HepG2 (cell line): ENCODE data around the gene VAMP8. TPM values are rescaled to one million over a fixed set of nuclear protein-coding genes. Genes with fewer than 3 reads are reported as not detected.
A peak's percentile ranks its signal among the peaks of the same experiment; 100 is the strongest.

Source experiments
- ESRRA ChIP-seq: sonication (generic); formaldehyde crosslinking; IDR thresholded peaks from 2 replicates; pipeline ENCODE4 v1.5.1; 2020; ENCODE audit warnings: mild to moderate bottlenecking, low read depth, missing genetic modification reagents
- ETV6 ChIP-seq: sonication (generic); formaldehyde crosslinking; conservative IDR thresholded peaks from 2 replicates; pipeline ENCODE4 v1.4.0; 2020; ENCODE audit warnings: missing genetic modification reagents
- HHEX ChIP-seq: IDR thresholded peaks from 2 replicates; pipeline ENCODE4 v1.6.1; 2016; ENCODE audit warnings: control low read depth
- IKZF1 ChIP-seq: fragments of 450-650 bp; IDR thresholded peaks from 2 replicates; pipeline ENCODE4 v1.7.1; 2016
- NCOR1 ChIP-seq: fragments of 200-600 bp; sonication (generic); IDR thresholded peaks from 2 replicates; pipeline ENCODE4 v1.7.0; 2017; ENCODE audit warnings: antibody characterized with exemption, low read length, borderline replicate concordance
- SAP130 ChIP-seq: IDR thresholded peaks from 2 replicates; pipeline ENCODE4 v1.6.1; 2016; ENCODE audit warnings: low read depth
- SCMH1 ChIP-seq: sonication (generic); formaldehyde crosslinking; IDR thresholded peaks from 2 replicates; pipeline ENCODE4 v1.9.0; 2021; ENCODE audit warnings: missing genetic modification reagents, mild to moderate bottlenecking, borderline replicate concordance
- SYNCRIP ChIP-seq: fragments of 200-400 bp; formaldehyde crosslinking; IDR thresholded peaks from 2 replicates; pipeline ENCODE4 v1.6.1; 2018; ENCODE audit warnings: mild to moderate bottlenecking, low read depth, low read length; ENCODE audit not compliant: insufficient read depth
- ZNF33A ChIP-seq: sonication (generic); formaldehyde crosslinking; IDR thresholded peaks from 2 replicates; pipeline ENCODE4 v1.5.1; 2020; ENCODE audit warnings: missing genetic modification reagents, mild to moderate bottlenecking, moderate library complexity, borderline replicate concordance
- ZNF34 ChIP-seq: sonication (generic); formaldehyde crosslinking; IDR thresholded peaks from 2 replicates; pipeline ENCODE4 v1.4.0; 2020; ENCODE audit warnings: mild to moderate bottlenecking, missing genetic modification reagents, borderline replicate concordance
- ZNF543 ChIP-seq: sonication (generic); formaldehyde crosslinking; IDR thresholded peaks from 2 replicates; pipeline ENCODE4 v1.4.0; 2020; ENCODE audit warnings: mild to moderate bottlenecking, missing genetic modification reagents
- ZNF556 ChIP-seq: sonication (generic); formaldehyde crosslinking; IDR thresholded peaks from 2 replicates; pipeline ENCODE4 v1.4.0; 2020; ENCODE audit warnings: mild to moderate bottlenecking, missing genetic modification reagents, borderline replicate concordance
- ZNF841 ChIP-seq: sonication (generic); formaldehyde crosslinking; IDR thresholded peaks from 2 replicates; pipeline ENCODE4 v1.8.1; 2023; ENCODE audit warnings: missing genetic modification reagents, borderline replicate concordance
- polyA plus RNA-seq, 8 experiments: library from polyadenylated mRNA; depleted of rRNA in 3 of 8; stranded (reverse) in 7 of 8; unstranded in 1 of 8; fragments of >200 nt; fragmentation: Illumina TruSeq in 4 of 8; extraction: Trizol in 4 of 8; gene quantifications; 2 replicates each; pipeline versions ENCODE4 v1.2.1 to v1.2.3, GENCODE V29; 2011 to 2016; ENCODE audit warnings: low read depth in 4 of 8, missing spikeins in 1 of 8, mixed read lengths in 1 of 8; ENCODE audit not compliant: insufficient read depth in 1 of 8
- total RNA-seq, 5 experiments: library from RNA; depleted of rRNA; stranded (reverse); fragments of >200 nt; fragmentation: Illumina TruSeq; extraction: Trizol; gene quantifications; 2 replicates each; pipeline ENCODE4 v1.2.3, GENCODE V29; 2016; ENCODE audit warnings: low read depth in 1 of 5
- TF ChIP-seq, protein P1 (sequence below): sonication (generic); formaldehyde crosslinking; IDR thresholded peaks from 2 replicates; pipeline ENCODE4 v1.4.0; 2020; ENCODE audit warnings: missing genetic modification reagents
- TF ChIP-seq, protein P2 (sequence below): sonication (generic); formaldehyde crosslinking; IDR thresholded peaks from 2 replicates; pipeline ENCODE4 v1.8.1; 2023; ENCODE audit warnings: mild to moderate bottlenecking, missing genetic modification reagents
- TF ChIP-seq, protein P3 (sequence below): sonication (generic); formaldehyde crosslinking; IDR thresholded peaks from 2 replicates; pipeline ENCODE4 v1.9.0; 2021; ENCODE audit warnings: missing genetic modification reagents, borderline replicate concordance
- TF ChIP-seq, protein P4 (sequence below): fragments of 450-650 bp; IDR thresholded peaks from 2 replicates; pipeline ENCODE4 v1.6.1; 2017
- TF ChIP-seq, protein P5 (sequence below): sonication (generic); formaldehyde crosslinking; IDR thresholded peaks from 2 replicates; pipeline ENCODE4 v1.8.0; 2022; ENCODE audit warnings: missing genetic modification reagents, mild to moderate bottlenecking, inconsistent platforms, borderline replicate concordance

Gene VAMP8
- total and polyA plus RNA-seq, 2 of the 13 experiments (the other 11 are each of a cell fraction or from before 2014, with no cell fraction given) = 83.3 to 157 TPM

DNA sequence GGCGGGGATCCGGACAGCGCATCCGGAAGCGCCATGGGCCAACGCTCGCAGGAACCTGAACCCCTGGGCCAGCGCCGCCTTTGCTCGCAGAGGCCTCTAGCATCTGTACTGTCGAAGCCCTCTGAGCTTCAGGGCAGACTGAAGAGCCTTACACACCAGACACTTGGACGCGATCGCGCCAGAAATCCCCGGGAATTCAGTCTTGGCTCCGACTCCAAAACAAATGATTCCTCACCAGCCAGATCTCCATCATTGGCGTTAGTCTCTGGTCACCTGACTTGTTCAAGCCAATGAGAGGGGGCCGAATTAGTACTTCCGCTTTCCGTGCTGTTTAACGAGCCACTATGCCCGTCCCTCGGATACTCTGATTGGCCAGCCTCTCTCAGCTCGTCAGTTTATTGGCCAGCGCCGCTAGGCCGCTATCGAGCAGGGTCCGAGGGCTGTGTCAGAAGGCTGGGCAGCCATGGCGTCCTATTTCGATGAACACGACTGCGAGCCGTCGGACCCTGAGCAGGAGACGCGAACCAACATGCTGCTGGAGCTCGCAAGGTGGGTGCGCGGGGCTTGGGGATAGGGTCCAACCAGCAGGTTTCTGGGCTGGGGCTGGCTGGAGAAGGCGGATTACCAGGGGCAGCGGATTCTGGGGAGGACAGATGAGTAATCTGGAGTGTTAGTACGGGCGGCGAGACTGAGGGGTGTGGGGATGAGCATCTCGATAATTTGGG lies 18.1 kb downstream of the VAMP8 start, which contains the start of gene RNF181 (continued):
- TF ChIP-seq, protein P1, sequence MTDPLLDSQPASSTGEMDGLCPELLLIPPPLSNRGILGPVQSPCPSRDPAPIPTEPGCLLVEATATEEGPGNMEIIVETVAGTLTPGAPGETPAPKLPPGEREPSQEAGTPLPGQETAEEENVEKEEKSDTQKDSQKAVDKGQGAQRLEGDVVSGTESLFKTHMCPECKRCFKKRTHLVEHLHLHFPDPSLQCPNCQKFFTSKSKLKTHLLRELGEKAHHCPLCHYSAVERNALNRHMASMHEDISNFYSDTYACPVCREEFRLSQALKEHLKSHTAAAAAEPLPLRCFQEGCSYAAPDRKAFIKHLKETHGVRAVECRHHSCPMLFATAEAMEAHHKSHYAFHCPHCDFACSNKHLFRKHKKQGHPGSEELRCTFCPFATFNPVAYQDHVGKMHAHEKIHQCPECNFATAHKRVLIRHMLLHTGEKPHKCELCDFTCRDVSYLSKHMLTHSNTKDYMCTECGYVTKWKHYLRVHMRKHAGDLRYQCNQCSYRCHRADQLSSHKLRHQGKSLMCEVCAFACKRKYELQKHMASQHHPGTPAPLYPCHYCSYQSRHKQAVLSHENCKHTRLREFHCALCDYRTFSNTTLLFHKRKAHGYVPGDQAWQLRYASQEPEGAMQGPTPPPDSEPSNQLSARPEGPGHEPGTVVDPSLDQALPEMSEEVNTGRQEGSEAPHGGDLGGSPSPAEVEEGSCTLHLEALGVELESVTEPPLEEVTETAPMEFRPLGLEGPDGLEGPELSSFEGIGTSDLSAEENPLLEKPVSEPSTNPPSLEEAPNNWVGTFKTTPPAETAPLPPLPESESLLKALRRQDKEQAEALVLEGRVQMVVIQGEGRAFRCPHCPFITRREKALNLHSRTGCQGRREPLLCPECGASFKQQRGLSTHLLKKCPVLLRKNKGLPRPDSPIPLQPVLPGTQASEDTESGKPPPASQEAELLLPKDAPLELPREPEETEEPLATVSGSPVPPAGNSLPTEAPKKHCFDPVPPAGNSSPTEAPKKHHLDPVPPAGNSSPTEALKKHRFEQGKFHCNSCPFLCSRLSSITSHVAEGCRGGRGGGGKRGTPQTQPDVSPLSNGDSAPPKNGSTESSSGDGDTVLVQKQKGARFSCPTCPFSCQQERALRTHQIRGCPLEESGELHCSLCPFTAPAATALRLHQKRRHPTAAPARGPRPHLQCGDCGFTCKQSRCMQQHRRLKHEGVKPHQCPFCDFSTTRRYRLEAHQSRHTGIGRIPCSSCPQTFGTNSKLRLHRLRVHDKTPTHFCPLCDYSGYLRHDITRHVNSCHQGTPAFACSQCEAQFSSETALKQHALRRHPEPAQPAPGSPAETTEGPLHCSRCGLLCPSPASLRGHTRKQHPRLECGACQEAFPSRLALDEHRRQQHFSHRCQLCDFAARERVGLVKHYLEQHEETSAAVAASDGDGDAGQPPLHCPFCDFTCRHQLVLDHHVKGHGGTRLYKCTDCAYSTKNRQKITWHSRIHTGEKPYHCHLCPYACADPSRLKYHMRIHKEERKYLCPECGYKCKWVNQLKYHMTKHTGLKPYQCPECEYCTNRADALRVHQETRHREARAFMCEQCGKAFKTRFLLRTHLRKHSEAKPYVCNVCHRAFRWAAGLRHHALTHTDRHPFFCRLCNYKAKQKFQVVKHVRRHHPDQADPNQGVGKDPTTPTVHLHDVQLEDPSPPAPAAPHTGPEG (CRISPR knock-in tag) = peak; percentile 90; the same call in 1 of the 2 replicates
- TF ChIP-seq ESRRA (CRISPR knock-in tag) = peak; percentile 59; the same call in 1 of the 2 replicates
- TF ChIP-seq ZNF34 (CRISPR knock-in tag) = no peak; the same call in 1 of the 2 replicates
- no peak for TF ChIP-seq NCOR1
- TF ChIP-seq ETV6 (CRISPR knock-in tag) = no peak
- TF ChIP-seq, protein P2, sequence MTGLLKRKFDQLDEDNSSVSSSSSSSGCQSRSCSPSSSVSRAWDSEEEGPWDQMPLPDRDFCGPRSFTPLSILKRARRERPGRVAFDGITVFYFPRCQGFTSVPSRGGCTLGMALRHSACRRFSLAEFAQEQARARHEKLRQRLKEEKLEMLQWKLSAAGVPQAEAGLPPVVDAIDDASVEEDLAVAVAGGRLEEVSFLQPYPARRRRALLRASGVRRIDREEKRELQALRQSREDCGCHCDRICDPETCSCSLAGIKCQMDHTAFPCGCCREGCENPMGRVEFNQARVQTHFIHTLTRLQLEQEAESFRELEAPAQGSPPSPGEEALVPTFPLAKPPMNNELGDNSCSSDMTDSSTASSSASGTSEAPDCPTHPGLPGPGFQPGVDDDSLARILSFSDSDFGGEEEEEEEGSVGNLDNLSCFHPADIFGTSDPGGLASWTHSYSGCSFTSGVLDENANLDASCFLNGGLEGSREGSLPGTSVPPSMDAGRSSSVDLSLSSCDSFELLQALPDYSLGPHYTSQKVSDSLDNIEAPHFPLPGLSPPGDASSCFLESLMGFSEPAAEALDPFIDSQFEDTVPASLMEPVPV = peak; percentile 76
- no peak for TF ChIP-seq IKZF1
- TF ChIP-seq, protein P3, sequence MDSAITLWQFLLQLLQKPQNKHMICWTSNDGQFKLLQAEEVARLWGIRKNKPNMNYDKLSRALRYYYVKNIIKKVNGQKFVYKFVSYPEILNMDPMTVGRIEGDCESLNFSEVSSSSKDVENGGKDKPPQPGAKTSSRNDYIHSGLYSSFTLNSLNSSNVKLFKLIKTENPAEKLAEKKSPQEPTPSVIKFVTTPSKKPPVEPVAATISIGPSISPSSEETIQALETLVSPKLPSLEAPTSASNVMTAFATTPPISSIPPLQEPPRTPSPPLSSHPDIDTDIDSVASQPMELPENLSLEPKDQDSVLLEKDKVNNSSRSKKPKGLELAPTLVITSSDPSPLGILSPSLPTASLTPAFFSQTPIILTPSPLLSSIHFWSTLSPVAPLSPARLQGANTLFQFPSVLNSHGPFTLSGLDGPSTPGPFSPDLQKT (CRISPR knock-in tag) = no peak
- 0 out of 2 replicates have a peak, but pooled peaks have one; percentile 52 for TF ChIP-seq ZNF556 (CRISPR knock-in tag)
- TF ChIP-seq, protein P4, sequence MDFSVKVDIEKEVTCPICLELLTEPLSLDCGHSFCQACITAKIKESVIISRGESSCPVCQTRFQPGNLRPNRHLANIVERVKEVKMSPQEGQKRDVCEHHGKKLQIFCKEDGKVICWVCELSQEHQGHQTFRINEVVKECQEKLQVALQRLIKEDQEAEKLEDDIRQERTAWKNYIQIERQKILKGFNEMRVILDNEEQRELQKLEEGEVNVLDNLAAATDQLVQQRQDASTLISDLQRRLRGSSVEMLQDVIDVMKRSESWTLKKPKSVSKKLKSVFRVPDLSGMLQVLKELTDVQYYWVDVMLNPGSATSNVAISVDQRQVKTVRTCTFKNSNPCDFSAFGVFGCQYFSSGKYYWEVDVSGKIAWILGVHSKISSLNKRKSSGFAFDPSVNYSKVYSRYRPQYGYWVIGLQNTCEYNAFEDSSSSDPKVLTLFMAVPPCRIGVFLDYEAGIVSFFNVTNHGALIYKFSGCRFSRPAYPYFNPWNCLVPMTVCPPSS = no peak
- no peak for TF ChIP-seq SYNCRIP
- TF ChIP-seq HHEX (CRISPR knock-in tag) = no peak
- no peak for TF ChIP-seq ZNF33A
- TF ChIP-seq SCMH1 (CRISPR knock-in tag) = no peak
- TF ChIP-seq SAP130 (CRISPR knock-in tag) = peak; percentile 97
- TF ChIP-seq, protein P5, sequence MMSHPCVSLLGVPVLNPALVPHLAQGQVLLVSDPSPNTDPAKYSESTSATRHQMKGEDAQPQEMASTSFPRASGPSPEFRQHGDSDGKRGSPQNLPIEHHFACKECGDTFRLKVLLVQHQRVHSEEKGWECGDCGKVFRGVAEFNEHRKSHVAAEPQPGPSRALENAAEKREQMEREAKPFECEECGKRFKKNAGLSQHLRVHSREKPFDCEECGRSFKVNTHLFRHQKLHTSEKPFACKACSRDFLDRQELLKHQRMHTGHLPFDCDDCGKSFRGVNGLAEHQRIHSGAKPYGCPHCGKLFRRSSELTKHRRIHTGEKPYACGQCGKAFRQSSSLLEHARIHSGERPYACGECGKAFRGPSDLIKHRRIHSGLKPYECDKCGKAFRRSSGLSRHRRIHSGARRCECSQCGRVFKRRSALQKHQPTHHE (CRISPR knock-in tag) = peak; percentile 66; the same call in 1 of the 2 replicates
- no peak; the same call in 1 of the 2 replicates for TF ChIP-seq ZNF543 (CRISPR knock-in tag)
- TF ChIP-seq ZNF841 (CRISPR knock-in tag) = no peak
